A549 treated with DMSO at 1 μM for 4 hours (cell line): Measurements from ENCODE around the gene LTB4R. TPM values are rescaled to one million over a fixed set of nuclear protein-coding genes. Genes with fewer than 3 reads are reported as not detected.

Experiments used
- total RNA-seq: library from RNA; stranded (reverse); fragments of 200-300 nt; extraction: Qiagen RNA extraction; gene quantifications from 5 replicates; pipeline ENCODE4 v1.2.3, GENCODE V29; 2022; ENCODE audit warnings: low read depth

LTB4R gene
- 3.4 to 8.6 TPM (median 5.6 TPM) in 5 replicates for total RNA-seq

GRCh38 chr14:24310646-24311604 is at the start of gene LTB4R:
Gene LTB4R, plus strand, starts transcription at chr14:24311502. Its CDS starts 4,150 bp downstream, at chr14:24315652.

GRCh38 chr14:24262821-24263733 is 48.2 kb upstream of the LTB4R start, which contains the start of gene TGM1:
Gene TGM1, minus strand, starts transcription at chr14:24263177. Its CDS starts 825 bp downstream, at chr14:24262352.

GRCh38 chr14:24271134-24271833 is 40.0 kb upstream of the LTB4R start, which contains the start of gene RABGGTA:
Gene RABGGTA, minus strand, starts transcription at chr14:24271597. Its CDS starts 482 bp downstream, at chr14:24271115.

GRCh38 chr14:24299255-24300191 is 11.8 kb upstream of the LTB4R start, which contains the start of the genes DHRS1 and NOP9:
Gene DHRS1, minus strand, starts transcription at chr14:24299780. Its CDS starts 674 bp downstream, at chr14:24299106.
Gene NOP9, plus strand, starts transcription at chr14:24299850. Its CDS starts 105 bp downstream, at chr14:24299955.

GRCh38 chr14:24307575-24308341 is 3.5 kb upstream of the LTB4R start, which contains the start of gene CIDEB:
Gene CIDEB, minus strand, starts transcription at chr14:24307977. Its CDS starts 119 bp downstream, at chr14:24307858.

GRCh38 chr14:24309538-24310264 is 1.6 kb upstream of the LTB4R start, which contains the start of gene LTB4R2:
Gene LTB4R2, plus strand, starts transcription at chr14:24310140. Its CDS starts 525 bp downstream, at chr14:24310665.

GRCh38 chr14:24334431-24335291 is 23.4 kb downstream of the LTB4R start, which contains the start of gene ADCY4:
Gene ADCY4, minus strand, starts transcription at chr14:24335071. Its CDS starts 419 bp downstream, at chr14:24334652.

GRCh38 chr14:24339284-24340151 is 28.2 kb downstream of the LTB4R start, which contains the start of gene RIPK3:
Gene RIPK3, minus strand, starts transcription at chr14:24339991. Its CDS starts 165 bp downstream, at chr14:24339826.

Other genes starting within 250 kb of the LTB4R start
- gene CPNE6, start 239.9 kb upstream of the LTB4R start, total RNA-seq: not detected in 5 replicates
- gene PCK2, start 217.2 kb upstream of the LTB4R start, total RNA-seq: 17.9 to 21.1 TPM (median 19.7 TPM) in 5 replicates
- gene DCAF11, start 196.7 kb upstream of the LTB4R start, total RNA-seq: 21.0 to 25.3 TPM (median 21.5 TPM) in 5 replicates
- 0.58 to 1.0 TPM (median 0.99 TPM) in 5 replicates for gene NRL, start 196.6 kb upstream of the LTB4R start, total RNA-seq
- 0.15 to 0.28 TPM (median 0.24 TPM) in 3 of 5 replicates, not detected in the others for gene FITM1, start 180.8 kb upstream of the LTB4R start, total RNA-seq
- 163 to 182 TPM (median 171 TPM) in 5 replicates for gene PSME1, start 175.3 kb upstream of the LTB4R start, total RNA-seq
- gene EMC9, start 169.9 kb upstream of the LTB4R start, total RNA-seq: 50.9 to 61.8 TPM (median 56.9 TPM) in 5 replicates
- 164 to 198 TPM (median 177 TPM) in 5 replicates for gene PSME2, start 164.9 kb upstream of the LTB4R start, total RNA-seq
- 25.6 to 33.1 TPM (median 29.9 TPM) in 5 replicates for gene RNF31, start 164.0 kb upstream of the LTB4R start, total RNA-seq
- 14.6 to 21.4 TPM (median 16.7 TPM) in 5 replicates for gene IRF9, start 150.2 kb upstream of the LTB4R start, total RNA-seq
- 3.4 to 6.4 TPM (median 4.3 TPM) in 5 replicates for gene REC8, start 139.4 kb upstream of the LTB4R start, total RNA-seq
- gene IPO4, start 122.7 kb upstream of the LTB4R start, total RNA-seq: 79.6 to 102 TPM (median 88.2 TPM) in 5 replicates
- gene TM9SF1, start 116.1 kb upstream of the LTB4R start, total RNA-seq: 65.1 to 72.9 TPM (median 67.8 TPM) in 5 replicates
- 0.07 TPM in 1 of 5 replicates, not detected in the others for gene TSSK4, start 105.8 kb upstream of the LTB4R start, total RNA-seq
- 79.6 to 96.4 TPM (median 82.0 TPM) in 5 replicates for gene CHMP4A, start 98.0 kb upstream of the LTB4R start, total RNA-seq
- gene MDP1, start 95.4 kb upstream of the LTB4R start, total RNA-seq: 27.9 to 35.3 TPM (median 29.6 TPM) in 5 replicates
- gene NEDD8, start 79.1 kb upstream of the LTB4R start, total RNA-seq: 427 to 475 TPM (median 451 TPM) in 5 replicates
- 52.4 to 64.1 TPM (median 56.5 TPM) in 5 replicates for gene GMPR2, start 78.6 kb upstream of the LTB4R start, total RNA-seq
- 32.6 to 41.9 TPM (median 37.8 TPM) in 5 replicates for gene TINF2, start 68.9 kb upstream of the LTB4R start, total RNA-seq
- gene TGM1, start 48.3 kb upstream of the LTB4R start, total RNA-seq: 0.60 to 1.1 TPM (median 0.83 TPM) in 5 replicates
- 12.5 to 19.5 TPM (median 16.6 TPM) in 5 replicates for gene RABGGTA, start 39.9 kb upstream of the LTB4R start, total RNA-seq
- gene DHRS1, start 11.7 kb upstream of the LTB4R start, total RNA-seq: 10.9 to 13.5 TPM (median 11.8 TPM) in 5 replicates
- 15.6 to 19.7 TPM (median 18.9 TPM) in 5 replicates for gene NOP9, start 11.7 kb upstream of the LTB4R start, total RNA-seq
- 0.14 to 0.70 TPM (median 0.29 TPM) in 5 replicates for gene CIDEB, start 3.5 kb upstream of the LTB4R start, total RNA-seq
- 2.4 to 5.7 TPM (median 4.7 TPM) in 5 replicates for gene LTB4R2, start 1.4 kb upstream of the LTB4R start, total RNA-seq
- not detected in 5 replicates for gene ADCY4, start 23.6 kb downstream of the LTB4R start, total RNA-seq
- not detected in 5 replicates for gene RIPK3, start 28.5 kb downstream of the LTB4R start, total RNA-seq
- gene NFATC4, start 56.7 kb downstream of the LTB4R start, total RNA-seq: 0.10 to 0.38 TPM (median 0.20 TPM) in 4 of 5 replicates, not detected in the other
- 0.19 to 0.40 TPM (median 0.20 TPM) in 5 replicates for gene NYNRIN, start 87.5 kb downstream of the LTB4R start, total RNA-seq
- gene CBLN3, start 118.2 kb downstream of the LTB4R start, total RNA-seq: 1.3 to 1.9 TPM (median 1.5 TPM) in 5 replicates
- gene KHNYN, start 118.5 kb downstream of the LTB4R start, total RNA-seq: 26.3 to 30.9 TPM (median 29.6 TPM) in 5 replicates
- gene SDR39U1, start 131.3 kb downstream of the LTB4R start, total RNA-seq: 42.5 to 52.7 TPM (median 46.6 TPM) in 5 replicates
- gene CMA1, start 196.8 kb downstream of the LTB4R start, total RNA-seq: not detected in 5 replicates